Measurements from ENCODE around the gene FBXW10.
"Not testable (repeated sequence)": the region's sequence is repeated elsewhere in the genome, so short reads cannot be mapped to it uniquely, and the experiment has no call there.

FBXW10 gene

DNA sequence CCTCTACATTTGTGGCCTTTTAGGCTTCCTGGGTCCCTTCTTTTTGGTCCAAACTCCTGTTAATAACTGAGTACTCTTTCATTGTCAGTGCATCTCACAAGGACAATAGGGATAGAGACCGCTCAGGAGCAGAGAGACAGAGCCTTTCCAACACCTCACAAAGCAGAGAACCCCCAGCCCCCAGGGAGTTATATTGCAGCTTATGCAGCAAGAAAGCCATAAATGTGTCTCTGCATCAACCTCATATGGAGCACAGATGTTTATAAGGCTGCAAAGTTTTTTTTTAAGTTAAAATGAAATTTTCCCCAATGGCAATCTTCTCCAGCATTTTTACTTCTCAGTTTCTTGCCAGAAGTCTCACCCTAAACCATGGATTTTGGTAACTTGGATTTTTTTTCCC lies 6.4 kb downstream of the FBXW10 start:
- not testable (repeated sequence) for DNase-seq

DNA sequence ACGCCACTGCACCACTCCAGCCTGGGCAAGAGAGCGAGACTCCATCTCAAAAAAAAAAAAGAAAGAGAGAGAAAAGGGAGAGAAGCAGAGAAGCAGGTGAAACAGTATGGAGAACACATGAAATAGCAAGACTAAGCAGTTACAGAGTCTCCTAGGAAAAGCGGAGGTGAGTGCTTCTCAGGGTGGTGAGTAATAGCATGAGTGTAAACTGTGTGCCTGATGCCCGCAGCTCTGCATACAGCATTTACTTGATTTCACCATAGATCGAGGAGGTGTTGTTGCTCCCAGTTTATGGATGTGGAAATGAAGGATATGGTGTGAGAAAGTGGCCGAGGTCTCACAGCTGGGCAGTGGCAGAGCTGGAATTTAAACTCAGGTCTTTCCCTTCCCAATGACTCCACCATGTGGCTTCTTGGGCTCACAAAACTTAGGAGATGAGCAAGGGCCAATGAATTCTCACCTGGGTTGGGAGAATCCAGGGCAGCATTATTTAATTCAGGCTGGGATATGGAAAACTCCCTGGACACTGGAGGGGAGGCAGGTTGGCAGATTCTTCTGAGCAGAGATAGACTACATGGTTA lies 10.1 kb downstream of the FBXW10 start:
- DNase-seq = not testable (repeated sequence)

DNA sequence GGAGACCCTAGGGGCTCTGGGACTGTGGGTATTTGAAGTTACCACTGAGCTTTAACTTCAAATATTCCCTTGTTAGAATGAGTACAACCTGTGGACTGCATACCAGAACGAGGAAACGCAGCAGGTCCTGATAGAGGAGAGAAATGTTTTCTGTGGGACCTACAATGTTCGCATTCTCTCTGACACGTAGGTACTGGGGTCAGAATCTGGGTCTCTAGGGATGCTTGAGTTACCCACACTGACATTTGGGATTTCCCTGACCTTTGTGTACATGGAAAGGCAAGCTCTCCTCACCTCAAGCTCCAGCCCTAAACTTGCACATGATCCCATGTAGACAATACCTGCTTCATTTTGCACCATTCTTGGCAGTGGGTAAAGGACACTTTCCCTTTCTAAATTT lies 12.1 kb downstream of the FBXW10 start:
- DNase-seq = not testable (repeated sequence)

DNA sequence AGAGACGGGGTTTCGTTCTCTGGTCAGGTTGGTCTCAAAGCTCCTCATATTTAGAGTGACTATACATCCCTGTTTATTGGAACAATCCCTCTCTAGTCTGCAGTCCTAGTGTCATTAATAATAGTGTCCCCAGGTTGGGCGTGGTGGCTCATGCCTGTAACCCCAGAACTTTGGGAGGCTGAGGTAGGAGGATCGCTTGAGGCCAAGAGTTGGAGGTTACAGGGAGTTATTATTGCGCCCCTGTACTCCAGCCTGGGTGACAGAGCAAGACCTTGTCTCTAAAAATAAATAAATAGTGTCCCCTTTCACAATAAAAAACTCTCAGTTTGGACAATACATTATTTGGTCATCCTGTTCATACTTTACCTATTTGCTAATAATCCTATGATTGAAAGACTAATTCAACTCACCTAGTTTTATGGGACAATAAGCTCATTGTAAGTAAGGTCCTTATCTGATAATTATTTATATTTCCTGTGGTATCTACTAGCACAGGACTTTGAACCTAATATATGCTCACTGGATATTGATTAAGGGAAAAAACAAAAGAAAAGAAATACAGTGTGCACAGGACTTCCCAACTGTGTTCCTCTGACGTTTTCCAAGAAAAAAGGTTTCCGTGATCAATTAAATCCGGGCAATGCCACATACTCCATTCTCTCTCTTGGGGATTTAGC lies 13.7 kb downstream of the FBXW10 start:
- DNase-seq = not testable (repeated sequence)

DNA sequence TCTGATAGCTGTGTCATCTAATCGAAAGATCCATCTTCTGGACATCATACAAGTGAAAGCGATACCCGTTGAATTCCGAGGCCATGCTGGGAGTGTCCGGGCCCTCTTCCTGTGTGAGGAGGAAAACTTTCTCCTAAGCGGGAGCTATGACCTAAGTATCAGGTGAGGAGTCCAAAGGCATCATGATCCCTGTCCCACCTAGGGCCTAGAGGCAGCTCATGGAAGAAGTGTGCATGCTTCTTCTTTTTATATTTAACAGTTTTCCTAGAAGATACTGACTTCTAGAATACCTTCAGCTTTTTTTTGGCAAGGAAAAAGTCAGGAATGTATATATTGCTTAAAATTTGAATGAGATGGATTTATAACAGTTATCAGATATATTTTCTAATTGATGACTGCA lies 14.5 kb downstream of the FBXW10 start:
- DNase-seq = not testable (repeated sequence)

DNA sequence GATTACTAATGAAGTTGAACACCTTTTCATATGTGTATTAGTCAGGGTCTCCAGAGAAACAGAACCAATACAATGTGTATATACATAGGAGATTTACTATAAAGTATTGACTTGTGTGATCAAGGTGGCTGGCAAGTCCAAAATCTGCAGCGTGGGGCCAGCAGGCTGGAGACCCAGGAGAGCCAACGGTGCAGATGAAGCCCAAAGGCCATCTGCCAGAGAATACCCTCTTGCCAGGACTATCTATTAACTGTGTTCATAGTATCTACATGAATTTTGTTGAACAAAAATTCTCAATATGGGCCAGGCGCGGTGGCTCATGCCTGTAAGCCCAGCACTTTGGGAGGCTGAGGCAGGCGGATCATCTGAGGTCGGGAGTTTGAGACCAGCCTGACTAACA lies 16.4 kb downstream of the FBXW10 start:
- DNase-seq = not testable (repeated sequence)

DNA sequence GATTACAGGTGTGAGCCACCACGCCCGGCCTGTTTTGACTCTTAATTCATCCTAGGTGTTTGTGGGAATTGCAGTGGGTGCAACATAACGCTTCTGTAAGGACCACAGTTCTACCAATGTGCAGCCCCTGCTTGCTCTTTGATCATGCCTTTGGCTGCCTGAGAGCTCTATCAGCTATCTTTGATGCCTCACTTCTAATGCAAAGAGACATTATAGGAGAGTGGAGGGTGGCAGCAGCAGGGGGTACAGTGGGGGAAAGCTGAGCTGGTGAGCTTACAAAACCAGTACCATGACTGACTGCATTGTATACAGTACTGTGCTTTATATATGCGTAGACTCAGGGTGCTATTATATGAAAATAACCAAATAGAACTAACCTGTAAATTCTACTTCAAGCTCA lies 26.7 kb downstream of the FBXW10 start:
- DNase-seq = not testable (repeated sequence)

DNA sequence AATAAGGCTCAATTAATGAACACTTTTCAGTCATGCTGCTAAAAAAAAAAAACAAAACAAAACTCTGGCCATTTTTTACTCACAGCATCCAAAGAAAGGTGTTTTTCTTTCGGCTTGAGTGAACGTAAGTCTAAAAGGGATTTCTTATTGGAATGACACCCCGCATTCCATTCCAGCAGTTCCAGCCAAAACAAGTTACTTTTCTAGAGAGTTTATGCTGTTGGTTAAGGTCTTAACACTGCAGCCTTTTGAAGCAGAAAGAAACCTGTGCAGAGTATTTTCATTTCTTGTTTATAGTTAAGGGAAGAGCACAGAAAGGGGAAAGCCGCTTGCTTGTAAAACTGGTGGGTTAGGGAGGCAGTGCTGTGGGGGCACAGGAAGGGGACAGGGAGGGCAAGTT lies 27.2 kb downstream of the FBXW10 start:
- not testable (repeated sequence) for DNase-seq

DNA sequence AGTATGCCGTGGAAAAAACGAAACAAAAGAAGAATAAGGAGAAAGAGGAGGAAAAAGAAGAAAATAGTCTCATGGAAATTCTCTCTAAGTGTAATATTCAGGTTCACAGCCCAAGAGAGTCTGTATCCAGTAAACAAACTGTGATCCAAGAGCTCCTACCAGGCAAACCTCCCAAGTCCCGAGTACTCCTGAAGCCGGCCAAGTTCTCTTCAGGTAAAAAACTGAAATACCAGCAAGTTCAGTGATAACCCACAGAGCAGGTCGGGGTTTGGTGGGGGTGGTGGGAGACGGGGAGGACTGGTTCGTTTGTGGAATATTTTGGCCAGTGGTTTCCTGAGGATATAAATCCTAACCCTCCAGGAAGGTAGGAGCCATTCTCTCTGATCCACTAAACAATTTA lies 28.6 kb downstream of the FBXW10 start:
- no peak for DNase-seq

DNA sequence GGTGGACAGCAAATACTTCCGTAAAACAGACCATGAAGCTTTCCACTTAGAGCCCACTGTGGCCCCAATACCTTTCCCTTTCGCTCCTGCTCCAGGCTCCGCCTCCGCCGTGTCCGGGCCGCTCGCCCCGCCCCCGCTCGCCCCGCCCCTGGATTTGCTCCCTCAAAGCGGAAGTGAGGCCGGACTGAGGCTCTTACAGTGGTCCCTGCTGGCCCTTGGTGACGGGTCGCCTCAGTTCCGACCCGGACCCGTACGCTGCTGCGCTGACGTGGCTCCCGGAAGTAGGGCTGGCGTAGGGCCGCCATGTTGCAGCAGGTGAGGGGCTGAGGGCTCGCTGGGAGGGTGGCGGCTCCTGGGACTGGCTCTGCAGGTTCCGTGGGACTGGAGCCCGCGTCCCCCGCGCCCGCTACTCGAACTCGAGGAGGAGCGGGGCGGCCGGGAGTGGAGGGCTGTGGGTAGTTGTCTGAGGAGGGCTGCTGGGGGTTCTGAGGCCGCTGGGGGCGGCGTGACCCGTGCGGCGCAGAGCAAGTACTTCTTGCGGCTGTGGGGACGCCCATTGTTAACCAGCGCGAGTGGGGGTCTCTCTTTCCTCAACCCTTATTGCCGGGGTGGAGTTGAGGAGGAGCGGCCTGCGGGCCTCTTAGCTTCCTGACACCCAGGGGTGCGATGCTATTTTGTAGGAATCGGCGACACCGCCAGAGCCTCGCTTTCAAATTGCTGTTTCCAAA lies 37.3 kb downstream of the FBXW10 start, which contains the start of gene TVP23B:
TSS of gene TVP23B (plus strand) at position 193 of the 728 bp plus-strand sequence. CDS start at position 304, 111 bp downstream.
- DNase-seq = peak; percentile 72 to 93 (median 87)

DNA sequence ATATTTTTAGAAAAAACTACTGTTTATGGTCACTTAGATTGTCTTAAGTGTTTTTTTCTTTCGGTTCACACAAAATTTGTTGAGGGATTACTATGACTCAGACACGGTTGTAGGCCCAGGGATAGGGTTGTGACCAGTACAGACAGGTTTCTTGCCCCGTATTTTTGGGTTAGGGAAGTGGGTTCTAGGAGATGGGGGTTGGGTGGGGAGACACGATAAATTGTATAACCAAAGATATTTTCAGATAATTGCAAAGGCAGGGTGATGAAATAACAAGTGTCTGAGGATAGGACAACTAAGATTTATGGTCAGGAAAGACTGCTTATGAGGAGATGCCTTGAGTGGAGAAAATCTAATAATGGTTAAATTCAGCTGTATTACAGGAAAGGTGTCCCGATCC lies 38.0 kb downstream of the FBXW10 start:
- peak in 2 of 6 experiments; percentile 7 to 19 for DNase-seq

DNA sequence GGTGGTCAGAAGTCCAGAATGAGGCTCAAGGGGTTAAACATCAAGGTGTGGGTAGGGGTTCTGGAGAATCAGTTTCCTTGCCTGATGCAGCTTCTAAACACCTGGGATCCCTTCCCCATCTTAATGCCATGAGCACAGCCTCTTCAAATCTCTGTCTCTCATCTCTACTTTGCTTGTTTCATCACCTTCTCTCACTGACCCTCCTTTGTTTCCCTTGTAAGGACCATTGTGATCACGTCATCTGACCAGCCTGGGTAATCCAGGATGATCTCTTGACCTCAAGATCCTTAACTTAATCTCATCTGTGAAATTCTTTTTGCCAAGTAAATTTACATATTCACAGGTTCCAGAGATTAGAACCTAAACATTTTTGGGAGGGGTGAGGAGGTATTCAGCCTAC lies 42.1 kb downstream of the FBXW10 start:
- DNase-seq = not testable (repeated sequence)

DNA sequence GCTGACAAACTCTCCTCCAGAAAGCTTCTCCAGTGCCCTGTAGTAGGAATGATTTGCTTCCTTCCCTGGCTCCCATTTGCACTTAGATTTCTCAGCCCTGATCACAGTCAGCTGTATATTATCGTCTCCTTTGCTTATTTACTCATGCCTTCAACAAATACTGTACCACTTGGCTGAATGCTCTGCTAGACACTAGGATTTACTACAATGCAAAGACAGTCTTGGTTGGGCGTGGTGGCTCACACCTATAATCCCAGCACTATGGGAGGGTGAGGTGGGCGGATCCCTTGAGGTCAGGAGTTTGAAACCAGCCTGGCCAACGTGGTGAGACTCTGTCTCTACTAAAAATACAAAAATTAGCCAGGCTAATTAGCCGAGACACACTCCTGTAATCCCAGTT lies 43.0 kb downstream of the FBXW10 start:
- DNase-seq = not testable (repeated sequence)

DNA sequence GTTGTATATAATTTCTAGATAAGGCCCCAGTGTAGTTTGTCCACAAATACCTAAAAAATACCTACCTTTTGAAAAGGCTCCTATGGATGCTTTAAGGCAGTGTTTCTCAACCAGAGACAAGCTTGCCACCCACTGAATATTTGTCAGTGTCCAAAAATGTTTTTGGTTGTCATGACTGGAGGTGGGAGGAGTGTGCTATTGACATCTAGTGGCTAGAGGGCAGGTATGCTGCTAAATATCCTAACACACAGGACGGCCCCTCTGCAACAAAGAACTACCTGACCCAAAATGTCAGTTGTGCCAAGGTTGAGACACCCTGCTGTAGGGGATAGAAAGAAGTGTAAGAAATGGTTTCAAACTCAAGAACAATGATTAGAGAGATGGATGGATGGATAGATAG lies 47.5 kb downstream of the FBXW10 start:
- DNase-seq = not testable (repeated sequence)

DNA sequence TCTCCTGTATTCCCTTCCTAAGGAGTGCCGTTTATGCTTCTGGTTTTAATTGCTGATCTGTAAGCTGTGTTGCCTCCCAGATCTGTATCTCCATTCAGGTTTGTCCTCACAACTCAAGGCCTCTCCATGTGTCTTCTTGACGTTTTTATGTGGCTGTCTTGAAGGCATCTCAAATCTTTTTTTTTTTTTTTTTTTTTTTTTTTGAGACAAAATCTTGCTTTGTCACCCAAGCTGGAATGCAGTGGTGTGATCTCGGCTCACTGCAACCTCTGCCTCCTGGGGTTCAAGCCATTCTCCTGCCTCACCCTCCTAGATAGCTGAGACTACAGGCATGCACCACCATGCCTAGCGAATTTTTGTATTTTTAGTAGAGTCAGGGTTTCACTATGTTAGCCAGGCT lies 51.0 kb downstream of the FBXW10 start:
- DNase-seq = not testable (repeated sequence)

DNA sequence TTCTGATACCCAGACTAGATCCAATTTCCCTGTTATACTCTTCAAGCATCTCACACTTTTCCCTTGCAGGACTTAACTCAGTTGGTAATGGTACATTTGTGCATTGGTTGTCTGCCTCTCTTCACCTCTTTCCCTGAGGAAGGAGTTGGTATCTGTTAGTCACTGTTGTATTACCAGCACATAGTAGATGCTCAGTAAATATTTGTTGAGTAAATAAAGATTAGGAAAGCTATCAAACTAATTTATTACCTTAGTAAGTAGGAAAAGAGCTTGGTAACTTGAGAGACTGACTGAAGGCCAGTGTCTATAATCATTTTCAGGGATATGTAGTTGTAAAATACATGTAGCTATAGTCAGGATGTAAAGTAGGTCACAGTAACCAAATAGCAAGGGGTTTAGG lies 53.0 kb downstream of the FBXW10 start:
- not testable (repeated sequence) for DNase-seq

DNA sequence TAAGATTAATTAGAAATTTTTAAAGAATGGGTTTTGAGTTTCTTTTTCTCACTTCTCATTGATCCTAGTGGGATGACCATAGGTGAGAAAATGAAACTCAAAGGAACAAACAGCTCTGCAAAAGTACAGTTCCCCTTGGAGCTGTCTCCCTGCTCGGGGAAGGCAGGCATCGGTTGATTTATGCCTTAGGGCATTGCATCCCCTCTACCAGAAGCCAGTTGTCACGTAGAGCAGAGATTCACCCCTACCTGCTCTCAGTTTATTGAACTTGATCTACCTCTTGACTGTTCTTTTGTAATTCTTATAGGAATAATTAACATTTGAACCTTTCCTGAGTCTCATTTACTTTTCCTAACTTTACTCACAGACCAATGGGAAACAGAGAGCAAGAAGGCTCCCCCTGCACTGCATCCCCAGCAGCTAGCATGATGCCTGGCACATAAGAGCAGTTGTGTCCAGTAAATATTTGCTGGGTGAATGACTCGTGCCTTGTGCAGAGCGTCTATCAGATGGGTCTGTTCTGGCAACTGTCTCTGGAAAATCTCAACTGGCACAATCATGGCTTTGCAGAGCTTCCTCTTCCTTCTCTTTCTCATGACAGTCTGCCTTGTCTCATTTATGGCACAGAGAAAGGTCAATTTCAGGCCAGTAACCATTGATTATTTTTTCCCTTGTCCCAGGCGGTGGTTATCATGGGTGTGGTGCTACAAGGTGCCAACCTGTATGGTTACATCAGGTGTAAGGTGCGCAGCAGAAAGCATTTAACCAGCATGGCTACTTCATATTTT lies 59.8 kb downstream of the FBXW10 start:
- DNase-seq = not testable (repeated sequence)

DNA sequence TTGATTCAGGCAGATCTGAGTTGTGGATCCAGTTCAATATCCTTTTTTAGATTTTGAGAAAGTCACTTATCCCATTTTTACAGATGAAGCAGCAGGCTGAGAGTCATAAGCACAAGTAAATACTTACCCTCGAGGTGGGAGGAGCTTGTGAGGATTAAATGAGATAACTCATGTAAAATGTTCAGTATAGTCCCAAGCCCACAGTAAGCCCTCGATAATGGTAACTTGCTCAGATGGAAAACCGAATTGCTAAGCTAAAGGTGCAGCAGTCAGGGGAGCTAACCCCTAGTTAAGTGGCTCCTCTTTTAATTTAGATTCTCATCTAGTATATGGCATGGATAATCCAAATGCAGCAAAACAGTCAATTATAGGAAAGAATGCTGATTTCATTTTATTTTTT lies 72.1 kb downstream of the FBXW10 start:
- not testable (repeated sequence) for DNase-seq

DNA sequence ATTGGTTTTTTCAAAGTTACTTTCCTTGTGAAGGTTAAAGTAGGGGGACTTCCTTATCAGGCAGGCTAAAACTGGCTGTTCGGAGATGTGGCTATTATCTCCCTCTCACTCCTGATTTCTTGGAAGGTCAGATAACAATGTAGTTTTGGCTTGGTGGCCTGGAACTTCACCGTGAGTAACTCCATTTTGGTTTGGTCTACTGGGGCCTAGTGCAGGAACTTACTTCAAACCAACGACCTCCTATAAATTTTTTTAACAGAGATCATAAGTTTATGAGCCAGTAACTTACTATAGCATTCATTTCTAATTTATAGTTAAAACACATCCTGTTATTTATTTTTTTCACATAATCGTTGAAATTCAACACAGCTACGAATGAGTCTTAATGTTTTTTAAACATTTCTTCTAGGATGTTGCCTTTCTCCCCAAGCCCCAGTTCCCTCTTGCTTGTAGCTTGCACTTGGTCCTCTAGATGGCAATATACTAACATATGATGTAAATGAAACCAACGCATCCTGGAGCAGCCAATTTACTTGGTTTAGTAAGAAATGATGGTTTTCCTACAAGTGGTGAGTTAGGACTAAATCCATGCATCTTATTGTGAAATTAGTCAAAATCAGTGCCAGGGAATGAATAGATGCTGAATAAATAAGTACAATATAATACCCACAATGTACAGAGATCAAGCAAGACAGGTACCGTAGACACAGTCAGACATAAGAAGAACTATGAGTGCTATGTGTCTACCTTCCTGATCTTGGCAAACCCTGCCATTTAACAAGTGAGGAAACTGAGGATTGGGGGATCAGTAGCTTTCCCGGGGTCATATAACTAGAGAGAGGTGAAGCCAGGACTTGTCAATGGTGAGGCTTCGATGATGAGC lies 72.9 kb downstream of the FBXW10 start:
- peak in 5 of 6 experiments; percentile 14 to 65 (median 25) for DNase-seq

DNA sequence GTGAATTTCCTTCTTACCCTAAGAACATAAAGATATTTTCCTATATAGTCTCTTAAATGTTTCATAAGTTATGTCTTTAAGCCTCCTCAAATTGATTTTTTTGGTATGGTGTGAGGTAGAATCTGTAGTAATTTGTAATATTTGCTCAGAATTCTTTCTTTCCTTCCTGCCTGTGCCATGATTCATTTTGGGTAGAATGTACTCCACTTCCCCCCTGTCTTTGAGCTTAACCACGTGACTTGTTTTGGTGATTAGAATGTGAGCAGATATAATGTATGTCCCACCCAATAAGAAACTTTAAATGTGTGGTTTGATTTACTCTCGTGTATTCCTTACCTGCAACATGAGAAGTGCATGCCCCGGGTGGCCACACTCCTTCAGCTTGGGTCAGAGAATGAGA lies 77.6 kb downstream of the FBXW10 start:
- not testable (repeated sequence) for DNase-seq

DNA sequence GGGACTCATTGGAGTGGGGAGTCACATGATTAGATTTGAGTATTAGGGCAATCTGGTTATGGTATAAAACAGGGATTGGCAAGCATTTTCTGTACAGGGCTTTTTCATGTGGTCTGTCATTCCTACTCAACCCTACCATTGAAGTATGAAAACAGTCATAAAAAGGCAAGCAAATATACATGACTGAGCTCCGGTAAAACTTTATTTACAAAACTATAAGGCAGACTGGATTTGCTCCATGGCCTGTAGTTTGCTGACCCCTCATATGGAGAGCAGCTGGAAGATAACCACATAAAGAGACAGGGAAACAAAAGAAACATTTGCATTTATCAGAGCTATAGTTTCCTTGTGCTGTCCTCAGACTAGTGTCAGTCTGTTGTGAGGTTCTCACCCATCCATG lies 83.8 kb downstream of the FBXW10 start:
- not testable (repeated sequence) for DNase-seq

Data from stimulated activated naive CD4-positive, alpha-beta T cell (primary cell).